Neural cell (in vitro differentiated cells): ENCODE data around the gene NRG3. TPM values are rescaled to one million over a fixed set of nuclear protein-coding genes. Genes with fewer than 3 reads are reported as not detected.

Source experiments
- H2AFZ ChIP-seq: fragments of 200-600, 300-800 bp; sonication (generic), shearing (Covaris generic); 2 replicates; pipeline ENCODE4 v1.6.0; 2014; ENCODE audit warnings: low read depth, mild to moderate bottlenecking, antibody characterized with exemption, low read length, moderate library complexity
- H3F3A ChIP-seq: fragments of 200-600 bp; shearing (Covaris generic); 2 replicates; pipeline ENCODE4 v1.6.1; 2016; ENCODE audit warnings: mild to moderate bottlenecking, moderate library complexity, mixed read lengths, antibody characterized with exemption, low read length; ENCODE audit not compliant: insufficient read depth, poor library complexity, severe bottlenecking
- H3K27ac ChIP-seq: fragments of 200-600, 300-800 bp; sonication (generic), shearing (Covaris generic); 2 replicates; pipeline ENCODE4 v1.5.1; 2014; ENCODE audit warnings: mild to moderate bottlenecking, low read length, moderate library complexity
- H3K27me3 ChIP-seq: fragments of 300-800, 200-600 bp; sonication (generic), shearing (Covaris generic); 2 replicates; pipeline ENCODE4 v1.6.0; 2014; ENCODE audit warnings: mild to moderate bottlenecking, low read depth, low read length, moderate library complexity; ENCODE audit not compliant: insufficient read depth
- H3K36me3 ChIP-seq: fragments of 300-800, 200-600 bp; sonication (generic), shearing (Covaris generic); 2 replicates; pipeline ENCODE4 v1.5.1; 2014; ENCODE audit warnings: mild to moderate bottlenecking, antibody characterized with exemption, low read length, moderate library complexity; ENCODE audit not compliant: insufficient read depth
- H3K4me2 ChIP-seq: fragments of 300-800, 200-600 bp; sonication (generic), shearing (Covaris generic); 2 replicates; pipeline ENCODE4 v1.6.0; 2014; ENCODE audit warnings: mild to moderate bottlenecking, low read length
- H3K4me3 ChIP-seq: fragments of 300-800, 200-600 bp; sonication (generic), shearing (Covaris generic); 2 replicates; pipeline ENCODE4 v1.5.1; 2014; ENCODE audit warnings: mild to moderate bottlenecking, low read length, moderate library complexity
- H3K79me2 ChIP-seq: fragments of 200-600 bp; shearing (Covaris generic); replicated peaks from 2 replicates; pipeline ENCODE4 v1.6.0; 2014; ENCODE audit warnings: mild to moderate bottlenecking, low read length, moderate library complexity; ENCODE audit not compliant: insufficient read depth
- H3K9ac ChIP-seq: fragments of 300-800, 200-600 bp; sonication (generic), shearing (Covaris generic); 2 replicates; pipeline ENCODE4 v1.6.1; 2016; ENCODE audit warnings: mild to moderate bottlenecking, low read length, mixed read lengths
- H3K9me2 ChIP-seq: fragments of 200-600 bp; shearing (Covaris generic); 2 replicates; pipeline ENCODE4 v1.6.1; 2016; ENCODE audit warnings: mild to moderate bottlenecking, low read length, mixed read lengths; ENCODE audit not compliant: insufficient read depth
- H3K9me3 ChIP-seq: fragments of 200-600, 300-800 bp; sonication (generic), shearing (Covaris generic); 2 replicates; pipeline ENCODE4 v1.6.1; 2016; ENCODE audit warnings: mild to moderate bottlenecking, mixed run types, low read length, moderate library complexity, mixed read lengths
- H4K20me1 ChIP-seq: fragments of 200-600 bp; shearing (Covaris generic); 2 replicates; pipeline ENCODE4 v1.6.1; 2016; ENCODE audit warnings: mild to moderate bottlenecking, mixed run types; ENCODE audit not compliant: insufficient read depth
- CTCF ChIP-seq: fragments of 450-650 bp; IDR thresholded peaks from 2 replicates; pipeline ENCODE4 v1.5.1; 2014; ENCODE audit warnings: antibody characterized with exemption, mild to moderate bottlenecking, moderate library complexity; ENCODE audit not compliant: poor library complexity, severe bottlenecking
- EP300 ChIP-seq: fragments of 450-650 bp; conservative IDR thresholded peaks from 2 replicates; pipeline ENCODE4 v1.6.1; 2014; ENCODE audit warnings: antibody characterized with exemption, mild to moderate bottlenecking, moderate library complexity; ENCODE audit not compliant: poor library complexity, severe bottlenecking
- EZH2 ChIP-seq: fragments of 200-600, 300-800 bp; shearing (Covaris generic), sonication (generic); IDR thresholded peaks from 2 replicates; pipeline ENCODE4 v1.6.1; 2014; ENCODE audit warnings: antibody characterized with exemption, low read length, borderline replicate concordance, mild to moderate bottlenecking; ENCODE audit not compliant: insufficient read depth, poor library complexity, severe bottlenecking
- MXI1 ChIP-seq: fragments of 450-650 bp; conservative IDR thresholded peaks from 2 replicates; pipeline ENCODE4 v1.6.1; 2014; ENCODE audit warnings: antibody characterized with exemption, mild to moderate bottlenecking; ENCODE audit not compliant: poor library complexity, severe bottlenecking
- POLR2AphosphoS5 ChIP-seq: IDR thresholded peaks from 2 replicates; pipeline ENCODE4 v1.6.1; 2012
- RAD21 ChIP-seq: fragments of 450-650 bp; conservative IDR thresholded peaks from 2 replicates; pipeline ENCODE4 v1.6.1; 2014; ENCODE audit warnings: antibody characterized with exemption, mild to moderate bottlenecking, moderate library complexity
- REST ChIP-seq: IDR thresholded peaks from 2 replicates; pipeline ENCODE4 v1.6.1; 2012; ENCODE audit warnings: borderline replicate concordance
- SMC3 ChIP-seq: fragments of 450-650 bp; conservative IDR thresholded peaks from 2 replicates; pipeline ENCODE4 v1.6.1; 2014; ENCODE audit warnings: antibody characterized with exemption, mild to moderate bottlenecking, moderate library complexity; ENCODE audit not compliant: poor library complexity
- TAF1 ChIP-seq: IDR thresholded peaks from 2 replicates; pipeline ENCODE4 v1.6.1; 2012; ENCODE audit warnings: low read depth
- polyA plus RNA-seq: library from polyadenylated mRNA; depleted of rRNA; stranded (reverse); fragments of >200 nt; gene quantifications from 2 replicates; pipeline ENCODE4 v1.2.3, GENCODE V29; 2014

The NRG3 gene
- polyA plus RNA-seq, 1 donor from 2014 or later, result 14.0 TPM

- Histone ChIP-seq H4K20me1 (no peaks in the 10 kb centered on the region), H3K9ac (no peak overlapping the region), H2AFZ (no peak overlapping the region), H3K4me2 (no peak overlapping the region), H3K4me3 (no peak overlapping the region), H3F3A (no peaks in the 10 kb centered on the region), H3K9me2 (no peaks in the 10 kb centered on the region), H3K36me3 (no peaks in the 10 kb centered on the region), H3K27me3 (no peaks in the 10 kb centered on the region), H3K9me3 (no peaks in the 10 kb centered on the region), H3K79me2 (no peaks in the 10 kb centered on the region), H3K27ac (no peak overlapping the region)
- TF ChIP-seq POLR2AphosphoS5, result peak; percentile 15
- TF ChIP-seq RAD21, result no peak
- no peak for TF ChIP-seq CTCF
- no peak for TF ChIP-seq SMC3
Observed at GRCh38 chr10:81928119-81928518, 53.1 kb downstream of the NRG3 start.

- Histone ChIP-seq H3K79me2 (no peaks in the 10 kb centered on the region), H3K9me2 (no peaks in the 10 kb centered on the region), H3K27ac (no peak overlapping the region), H3K9me3 (no peaks in the 10 kb centered on the region), H4K20me1 (no peaks in the 10 kb centered on the region), H2AFZ (no peak overlapping the region), H3K9ac (no peak overlapping the region), H3K36me3 (no peaks in the 10 kb centered on the region), H3F3A (no peaks in the 10 kb centered on the region), H3K4me2 (no peak overlapping the region), H3K4me3 (no peak overlapping the region), H3K27me3 (no peaks in the 10 kb centered on the region)
- no peak for TF ChIP-seq RAD21
- TF ChIP-seq EP300, result no peak
- TF ChIP-seq CTCF, result no peak
- no peak for TF ChIP-seq SMC3
- TF ChIP-seq POLR2AphosphoS5, result no peak
- no peak for TF ChIP-seq TAF1
- TF ChIP-seq MXI1, result no peak
- no peak for TF ChIP-seq REST
- no peak for TF ChIP-seq EZH2
Observed at GRCh38 chr10:81943583-81943982, 68.6 kb downstream of the NRG3 start.
